ENCODE measurements around the gene C10orf71. TPM values are rescaled to one million over a fixed set of nuclear protein-coding genes. Genes with fewer than 3 reads are reported as not detected.

The C10orf71 gene
- total and polyA plus RNA-seq, 11 donors: 6.6 to 228 (median 112) TPM

- DNase-seq (peak in 1 of 5 donors; percentile 12), ATAC-seq (no peak)
- H3K27me3 ChIP-seq: no peaks in the 10 kb centered on the region
- 83 to 87% (median 85%) methylated on average over 3 of the region's 3 CpGs for WGBS, 4 donors
- intact Hi-C loops (cut with DNase I): no loop called here
- H3K9me3 ChIP-seq: no peaks in the 10 kb centered on the region
- H3K4me3 ChIP-seq: no peak overlapping the region
- TF ChIP-seq CTCF (IDR thresholded peaks at IDR 0.05) (no peak), POLR2A (IDR thresholded peaks at IDR 0.05) (no peak)
- peaks cover 0 to 5% (median 0%) of the 10 kb centered on the region in 9 donors for H3K36me3 ChIP-seq
- no peak overlapping the region for H3K27ac ChIP-seq
- peaks cover 0 to 5% (median 0%) of the 10 kb centered on the region in 12 donors for H3K4me1 ChIP-seq
Measured at GRCh38 chr10:49331431-49331830, 32.5 kb downstream of the C10orf71 start.

- TF ChIP-seq CTCF (IDR thresholded peaks at IDR 0.05): no peak
- TF ChIP-seq POLR2A (IDR thresholded peaks at IDR 0.05): no peak
- Histone ChIP-seq H3K4me1 (peaks cover 0 to 5% (median 0%) of the 10 kb centered on the region in 12 donors), H3K9me3 (no peaks in the 10 kb centered on the region), H3K27ac (no peak overlapping the region), H3K4me3 (no peak overlapping the region), H3K27me3 (no peaks in the 10 kb centered on the region), H3K36me3 (peaks cover 0 to 4% (median 0%) of the 10 kb centered on the region in 9 donors)
- intact Hi-C loops (cut with DNase I): no loop called here
- no peak for ATAC-seq
- no peak for DNase-seq
- 64 to 86% (median 76%) methylated on average over 4 of the region's 4 CpGs for WGBS, 4 donors
Measured at GRCh38 chr10:49332333-49332732, 33.4 kb downstream of the C10orf71 start.

- Histone ChIP-seq H3K27me3 (no peaks in the 10 kb centered on the region), H3K9me3 (no peaks in the 10 kb centered on the region), H3K27ac (no peak overlapping the region), H3K4me1 (peaks cover 0 to 5% (median 0%) of the 10 kb centered on the region in 12 donors), H3K36me3 (no peaks in the 10 kb centered on the region), H3K4me3 (no peak overlapping the region)
- TF ChIP-seq POLR2A (IDR thresholded peaks at IDR 0.05) (no peak), CTCF (IDR thresholded peaks at IDR 0.05) (no peak)
- DNase-seq: no peak
- no peak for ATAC-seq
- 88 to 92% (median 90%) methylated on average over 6 of the region's 6 CpGs for WGBS, 4 donors
- intact Hi-C loops (cut with DNase I): no loop called here
Measured at GRCh38 chr10:49332768-49333167, 33.8 kb downstream of the C10orf71 start.

GRCh38 chr10:49333192-49333591 lies 34.2 kb downstream of the C10orf71 start:
- DNase-seq (no peak), ATAC-seq (no peak)
- Histone ChIP-seq H3K36me3 (no peaks in the 10 kb centered on the region), H3K4me1 (peaks cover 0 to 5% (median 0%) of the 10 kb centered on the region in 12 donors), H3K9me3 (no peaks in the 10 kb centered on the region), H3K27ac (no peak overlapping the region), H3K27me3 (no peaks in the 10 kb centered on the region), H3K4me3 (no peak overlapping the region)
- intact Hi-C loops (cut with DNase I): no loop called here
- 79 to 89% (median 86%) methylated on average over 6 of the region's 6 CpGs for WGBS, 4 donors
- TF ChIP-seq CTCF (IDR thresholded peaks at IDR 0.05): no peak
- no peak for TF ChIP-seq POLR2A (IDR thresholded peaks at IDR 0.05)

All from heart left ventricle (tissue), 16 donors.